GM12878 (cell line): ENCODE results near the gene C12orf56. TPM values are rescaled to one million over a fixed set of nuclear protein-coding genes. Genes with fewer than 3 reads are reported as not detected.

Source experiments
- BRCA1 ChIP-seq: IDR thresholded peaks from 2 replicates; pipeline ENCODE4 v1.6.1; 2011; ENCODE audit warnings: low read depth, low read length, improper control_type of control experiment
- CBFB ChIP-seq: IDR thresholded peaks from 2 replicates; pipeline ENCODE4 v1.6.1; 2016; ENCODE audit warnings: antibody characterized with exemption, low read depth
- CBX3 ChIP-seq: fragments of 200-600 bp; sonication (generic); IDR thresholded peaks from 2 replicates; pipeline ENCODE4 v1.6.1; 2016; ENCODE audit warnings: low read depth, borderline replicate concordance
- CHD2 ChIP-seq: IDR thresholded peaks from 2 replicates; pipeline ENCODE4 v1.6.1; 2011; ENCODE audit warnings: low read depth, low read length, improper control_type of control experiment, borderline replicate concordance
- EGR1 ChIP-seq, 2 experiments: IDR thresholded peaks; 1 replicate in 1 of 2; 2 replicates in 1 of 2; pipeline ENCODE4 v1.6.1; 2011 to 2012; ENCODE audit warnings: low read depth in 2 of 2, low read length in 2 of 2, borderline replicate concordance in 1 of 2, mild to moderate bottlenecking in 1 of 2, moderate library complexity in 1 of 2
- EP300 ChIP-seq, 2 experiments: fragments of 150-350 bp in 1 of 2; IDR thresholded peaks; 2 replicates each; pipeline ENCODE4 v1.6.1; 2011 to 2012; ENCODE audit warnings: low read depth in 2 of 2, low read length in 2 of 2, borderline replicate concordance in 1 of 2, improper control_type of control experiment in 1 of 2, inconsistent platforms in 1 of 2; ENCODE audit not compliant: control insufficient read depth in 1 of 2
- ESRRA ChIP-seq: IDR thresholded peaks from 2 replicates; pipeline ENCODE4 v1.6.1; 2012; ENCODE audit warnings: mild to moderate bottlenecking, low read length, improper control_type of control experiment
- HCFC1 ChIP-seq: fragments of 150-350 bp; IDR thresholded peaks from 2 replicates; pipeline ENCODE4 v1.6.1; 2014; ENCODE audit warnings: low read length
- IKZF1 ChIP-seq: fragments of 450-650 bp; conservative IDR thresholded peaks from 2 replicates; pipeline ENCODE4 v1.6.1; 2017; ENCODE audit warnings: antibody characterized with exemption, mild to moderate bottlenecking
- LARP7 ChIP-seq: fragments of 450-650 bp; IDR thresholded peaks from 2 replicates; pipeline ENCODE4 v1.6.1; 2017; ENCODE audit warnings: mild to moderate bottlenecking
- MXI1 ChIP-seq: fragments of 150-350 bp; IDR thresholded peaks from 2 replicates; pipeline ENCODE4 v1.6.1; 2011; ENCODE audit warnings: low read depth, mild to moderate bottlenecking, inconsistent platforms, low read length, improper control_type of control experiment
- PAX5 ChIP-seq: IDR thresholded peaks from 2 replicates; pipeline ENCODE4 v1.6.1; 2011; ENCODE audit warnings: low read depth, low read length, borderline replicate concordance
- PKNOX1 ChIP-seq: fragments of 450-650 bp; IDR thresholded peaks from 2 replicates; pipeline ENCODE4 v1.6.1; 2016; ENCODE audit warnings: mild to moderate bottlenecking
- RAD51 ChIP-seq: fragments of 450-650 bp; IDR thresholded peaks from 2 replicates; pipeline ENCODE4 v1.6.1; 2016; ENCODE audit warnings: moderate library complexity, mild to moderate bottlenecking, inconsistent platforms
- REST ChIP-seq: IDR thresholded peaks from 2 replicates; pipeline ENCODE4 v1.6.1; 2012; ENCODE audit warnings: mild to moderate bottlenecking, low read depth, low read length
- SP1 ChIP-seq: IDR thresholded peaks from one replicate; pipeline ENCODE4 v1.6.1; 2011; ENCODE audit warnings: low read depth, low read length
- USF2 ChIP-seq: IDR thresholded peaks from 2 replicates; pipeline ENCODE4 v1.6.1; 2011; ENCODE audit warnings: low read depth, low read length, improper control_type of control experiment, borderline replicate concordance
- ZBED1 ChIP-seq: IDR thresholded peaks from 2 replicates; pipeline ENCODE4 v1.6.1; 2016; ENCODE audit warnings: borderline replicate concordance
- ZNF217 ChIP-seq: fragments of 450-650 bp; IDR thresholded peaks from 2 replicates; pipeline ENCODE4 v1.6.1; 2017; ENCODE audit warnings: antibody characterized with exemption, mild to moderate bottlenecking
- polyA plus RNA-seq, 11 experiments: library from polyadenylated mRNA; depleted of rRNA in 4 of 11; unstranded in 6 of 11; stranded (reverse) in 5 of 11; fragments of >200 nt; fragmentation: Nextera tagmentation in 4 of 11; fragmentation: Illumina TruSeq in 1 of 11; extraction: Ambion mirVana in 4 of 11; extraction: Trizol in 1 of 11; gene quantifications; 1 replicate in 1 of 11; 2 replicates in 10 of 11; pipeline versions ENCODE4 v1.2.1 to v1.2.3, GENCODE V29; 2011 to 2016; ENCODE audit warnings: inconsistent platforms in 2 of 11, missing spikeins in 2 of 11, low read depth in 1 of 11
- total RNA-seq, 4 experiments: library from RNA; depleted of rRNA in 3 of 4; stranded (reverse); fragments of >200 nt in 3 of 4; fragmentation: Illumina TruSeq in 1 of 4; extraction: Trizol in 1 of 4; gene quantifications; 2 replicates each; pipeline versions ENCODE4 v1.2.1 to v1.2.3, GENCODE V29; 2013 to 2021
- TF ChIP-seq, protein P1 (sequence below): fragments of 450-650 bp; conservative IDR thresholded peaks from 2 replicates; pipeline ENCODE4 v1.6.1; 2017; ENCODE audit warnings: mild to moderate bottlenecking, moderate library complexity

C12orf56 gene
- total and polyA plus RNA-seq, 10 of the 15 experiments (the other 5 are each of a cell fraction or from before 2014, with no cell fraction given), result not detected

- TF ChIP-seq IKZF1 (peak; percentile 77), CBFB (0 out of 2 replicates have a peak, but pooled peaks have one; percentile 40), ESRRA (no peak), PAX5 (0 out of 2 replicates have a peak, but pooled peaks have one; percentile 22), SP1 (no peak), USF2 (peak; percentile 55), CBX3 (no peak), CHD2 (no peak; the same call in 1 of the 2 replicates), ZNF217 (peak; percentile 41; the same call in 1 of the 2 replicates), EGR1 (IDR thresholded peaks at IDR 0.05; ENCODE audit: borderline replicate concordance in 1 of 2, low read depth in 2 of 2, low read length in 2 of 2) (peak; percentile 2 to 90; a peak in 1 of 3 replicates), BRCA1 (0 out of 2 replicates have a peak, but pooled peaks have one; percentile 38), REST (no peak), HCFC1 (peak; percentile 24; the same call in 1 of the 2 replicates), EP300 (IDR thresholded peaks at IDR 0.05; ENCODE audit: borderline replicate concordance in 1 of 2, control insufficient read depth in 1 of 2, low read depth in 2 of 2, low read length in 2 of 2) (no peak), MXI1 (peak; percentile 99), PKNOX1 (peak; percentile 77), ZBED1 (no peak), LARP7 (peak; percentile 60; the same call in 1 of the 2 replicates), RAD51 (peak; percentile 80)
- TF ChIP-seq, protein P1, sequence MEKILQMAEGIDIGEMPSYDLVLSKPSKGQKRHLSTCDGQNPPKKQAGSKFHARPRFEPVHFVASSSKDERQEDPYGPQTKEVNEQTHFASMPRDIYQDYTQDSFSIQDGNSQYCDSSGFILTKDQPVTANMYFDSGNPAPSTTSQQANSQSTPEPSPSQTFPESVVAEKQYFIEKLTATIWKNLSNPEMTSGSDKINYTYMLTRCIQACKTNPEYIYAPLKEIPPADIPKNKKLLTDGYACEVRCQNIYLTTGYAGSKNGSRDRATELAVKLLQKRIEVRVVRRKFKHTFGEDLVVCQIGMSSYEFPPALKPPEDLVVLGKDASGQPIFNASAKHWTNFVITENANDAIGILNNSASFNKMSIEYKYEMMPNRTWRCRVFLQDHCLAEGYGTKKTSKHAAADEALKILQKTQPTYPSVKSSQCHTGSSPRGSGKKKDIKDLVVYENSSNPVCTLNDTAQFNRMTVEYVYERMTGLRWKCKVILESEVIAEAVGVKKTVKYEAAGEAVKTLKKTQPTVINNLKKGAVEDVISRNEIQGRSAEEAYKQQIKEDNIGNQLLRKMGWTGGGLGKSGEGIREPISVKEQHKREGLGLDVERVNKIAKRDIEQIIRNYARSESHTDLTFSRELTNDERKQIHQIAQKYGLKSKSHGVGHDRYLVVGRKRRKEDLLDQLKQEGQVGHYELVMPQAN, result peak; percentile 96
- TF ChIP-seq, all 136 proteins: peak for 50
Measured at GRCh38 chr12:64222009-64222765, 168.4 kb downstream of the C12orf56 start, which contains the start of gene KICS2 (continued).
